GM18909 (cell line): ENCODE measurements around the gene TLL2.
"Not testable (repeated sequence)": the region's sequence is repeated elsewhere in the genome, so short reads cannot be mapped to it uniquely, and the experiment has no call there.

Experiments used
- ATAC-seq: cut with Tn5 transposase; IDR thresholded peaks from one replicate; pipeline ENCODE4 v1.9.1; 2021; ENCODE audit warnings: mild to moderate bottlenecking; ENCODE audit not compliant: unreplicated experiment, poor library complexity

Gene TLL2

GRCh38 chr10:96513698-96514561, at the start of gene TLL2:
TSS of gene TLL2 (minus strand) at chr10:96513926. CDS start at chr10:96513685, 241 bp downstream.
- ATAC-seq, result peak; percentile 83

DNA sequence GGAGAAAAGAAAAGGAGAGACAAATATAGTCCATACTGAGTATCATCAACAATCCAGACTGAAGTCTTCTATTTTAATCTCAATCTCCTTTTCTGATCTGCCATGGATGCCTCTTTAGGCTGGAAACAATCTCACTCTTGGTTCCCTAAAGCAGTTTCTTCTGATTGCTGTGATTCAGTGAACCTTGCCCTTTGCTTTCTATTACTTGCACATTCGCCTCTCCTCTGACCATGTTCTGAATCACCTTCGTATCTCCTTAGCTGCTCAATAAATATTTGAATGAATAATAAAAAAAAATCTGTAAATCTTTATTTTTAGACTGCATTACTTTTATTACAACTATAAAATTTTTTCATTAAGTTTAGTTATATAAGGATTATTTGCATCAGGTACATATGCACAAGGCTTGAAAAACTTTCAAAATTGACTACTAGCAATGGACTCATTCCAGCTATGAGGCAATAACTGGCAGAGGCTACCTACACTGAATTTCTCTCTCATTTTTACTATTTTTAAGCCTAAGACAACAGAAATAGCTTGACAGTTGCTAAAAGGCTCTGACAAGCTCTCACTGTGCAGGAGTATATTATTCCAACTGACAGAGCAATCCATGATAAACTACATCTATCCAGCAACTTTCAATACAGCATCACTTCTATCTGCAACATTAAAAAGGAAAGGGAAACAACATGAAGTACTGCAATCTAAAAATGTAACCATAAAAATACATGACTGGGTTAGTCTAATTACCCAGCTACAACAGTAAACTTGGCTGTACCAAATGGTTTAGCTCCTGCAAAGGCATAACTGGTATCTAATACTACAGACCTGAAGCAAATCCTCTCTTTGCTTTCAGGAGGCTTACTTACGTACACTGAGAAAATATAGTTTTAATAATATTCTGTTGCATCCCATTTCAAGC, 47.5 kb upstream of the TLL2 start:
- ATAC-seq, result no peak

- ATAC-seq, result no peak
Measured at GRCh38 chr10:96560489-96560888, 46.8 kb upstream of the TLL2 start.

DNA sequence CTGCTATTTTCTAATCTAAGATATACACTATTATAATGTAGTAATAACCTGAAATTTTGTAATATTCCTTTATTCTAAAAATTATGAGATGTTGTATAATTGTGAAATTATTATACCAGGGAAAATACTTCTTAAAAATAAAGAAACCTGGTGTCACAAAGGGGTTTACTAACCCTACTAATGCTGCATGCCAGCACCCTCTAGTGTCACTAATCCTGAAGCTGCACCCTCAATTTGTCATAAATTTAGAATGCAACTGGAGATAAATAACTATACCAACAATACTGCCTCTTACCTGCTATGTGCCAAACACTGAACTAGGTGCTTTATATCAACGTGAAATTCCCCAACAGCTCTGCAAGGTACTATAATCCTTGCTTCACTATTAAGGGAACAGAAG, 42.3 kb upstream of the TLL2 start:
- ATAC-seq, result no peak

- no peak for ATAC-seq
Measured at GRCh38 chr10:96555330-96555729, 41.6 kb upstream of the TLL2 start.

DNA sequence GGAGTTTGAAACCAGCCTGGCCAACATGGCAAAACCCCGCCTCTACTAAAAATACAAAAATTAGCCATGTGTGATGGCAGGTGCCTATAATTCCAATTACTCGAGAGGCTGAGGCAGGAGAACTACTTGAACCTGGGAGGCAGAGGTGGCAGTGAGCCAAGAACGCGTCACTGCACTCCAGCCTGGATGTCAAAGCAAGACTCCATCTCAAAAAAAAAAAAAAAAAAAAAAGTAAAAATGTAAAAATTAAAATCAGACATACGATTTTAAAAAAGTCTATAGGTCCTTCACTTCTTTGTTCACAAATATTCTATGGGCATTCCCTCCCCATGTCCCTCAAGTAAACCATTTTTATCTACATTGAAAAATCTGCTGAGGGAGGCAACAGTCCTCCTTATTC, 34.9 kb upstream of the TLL2 start:
- ATAC-seq, result no peak

GRCh38 chr10:96545558-96545957, 31.8 kb upstream of the TLL2 start:
- ATAC-seq, result not testable (repeated sequence)

DNA sequence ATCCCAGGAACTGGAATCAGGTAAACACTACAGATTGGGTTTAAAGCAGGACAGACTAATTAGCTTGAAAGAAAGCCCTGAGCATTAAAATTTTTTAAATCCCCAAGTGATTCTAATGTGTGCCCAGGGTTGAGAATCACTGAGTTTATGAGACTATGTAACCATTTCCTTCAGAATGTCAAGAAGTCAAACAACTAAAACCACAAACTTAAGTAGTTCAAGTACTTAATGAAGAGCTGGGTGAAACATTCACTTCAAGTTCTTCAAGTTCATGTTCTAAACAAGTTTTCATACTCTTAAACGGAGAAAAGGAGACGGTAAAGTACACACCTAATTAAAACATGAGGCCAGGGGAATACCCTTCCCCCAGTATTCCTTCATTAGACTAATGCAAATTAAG, 28.2 kb upstream of the TLL2 start:
- no peak for ATAC-seq

- no peak for ATAC-seq
Measured at GRCh38 chr10:96540240-96540639, 26.5 kb upstream of the TLL2 start.

GRCh38 chr10:96538683-96539082, 25.0 kb upstream of the TLL2 start:
- ATAC-seq, result no peak

DNA sequence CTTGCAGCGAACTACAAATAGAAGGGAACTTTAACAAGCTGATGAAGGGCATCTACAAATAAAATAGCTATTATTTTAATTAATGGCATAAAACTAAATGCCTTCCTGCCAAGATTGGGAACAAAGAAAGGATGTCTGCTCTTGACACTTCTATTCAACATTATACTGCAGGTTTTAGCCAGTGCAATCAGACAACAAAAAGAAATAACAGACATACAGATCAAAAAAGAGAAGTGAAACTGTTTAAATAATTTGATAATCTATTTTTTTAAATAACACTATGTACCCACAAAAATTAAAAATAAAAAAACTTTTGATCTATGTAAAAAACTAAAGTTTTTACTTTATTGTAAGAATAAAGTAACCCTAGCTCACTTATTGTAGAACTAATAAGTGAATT, 22.4 kb upstream of the TLL2 start:
- no peak for ATAC-seq

DNA sequence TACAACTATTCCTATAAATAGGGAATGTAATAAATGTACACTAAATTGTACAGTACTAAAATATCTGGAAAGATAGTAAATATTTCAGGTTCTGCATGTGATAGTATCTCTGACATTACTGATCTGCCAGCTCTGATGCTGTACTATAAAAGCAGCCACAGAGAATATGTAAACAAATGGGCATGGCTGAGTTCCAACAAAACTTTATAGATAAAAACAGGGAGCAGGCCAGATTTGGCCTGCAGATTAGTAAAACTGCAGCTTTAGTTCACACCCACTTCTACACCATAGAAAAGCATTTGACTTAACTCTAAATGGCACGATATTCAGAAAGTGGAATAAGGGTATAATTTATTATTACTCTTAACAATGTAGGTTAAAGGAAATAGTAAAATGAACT, 18.8 kb upstream of the TLL2 start:
- no peak for ATAC-seq

- ATAC-seq, result no peak
Measured at GRCh38 chr10:96529634-96530279, 16.0 kb upstream of the TLL2 start.

DNA sequence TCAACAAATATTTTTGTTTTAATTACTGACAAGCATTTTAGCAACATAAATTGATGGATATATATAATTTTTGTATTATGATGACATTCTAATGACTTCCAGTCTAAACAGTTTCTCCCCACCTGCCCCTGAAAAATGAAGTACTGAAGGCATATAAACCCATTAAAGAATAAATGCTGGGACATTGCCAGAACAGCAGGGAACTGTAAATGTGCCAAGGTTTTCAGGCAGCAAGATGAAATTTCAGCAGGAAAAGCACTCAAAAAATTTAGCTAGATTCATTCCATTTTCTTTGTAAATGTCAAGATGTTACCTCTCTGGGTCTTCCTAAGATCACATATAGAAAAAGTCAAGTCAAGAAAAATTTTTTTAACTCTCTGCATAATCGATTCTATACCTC, 11.0 kb upstream of the TLL2 start:
- no peak for ATAC-seq

DNA sequence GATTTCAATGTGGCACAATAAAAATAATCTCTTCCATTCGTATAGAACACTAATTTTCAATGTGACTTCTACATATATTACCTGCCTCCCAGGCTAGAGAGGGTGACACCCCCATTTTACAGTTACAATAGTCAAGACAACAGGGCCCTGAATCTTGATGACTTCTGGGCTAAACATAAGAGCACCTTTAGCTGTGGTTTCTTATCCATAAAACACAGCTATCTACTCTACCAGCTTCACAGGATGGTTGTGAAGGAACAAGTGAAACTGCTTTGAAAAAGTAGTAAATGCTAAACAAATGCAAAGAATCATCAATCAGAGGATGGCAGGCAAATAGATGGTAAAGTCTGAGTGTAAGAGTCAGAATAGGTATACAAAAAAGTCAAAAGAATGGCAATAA, 3.6 kb upstream of the TLL2 start:
- ATAC-seq, result no peak

GRCh38 chr10:96516337-96516736, 2.6 kb upstream of the TLL2 start:
- no peak for ATAC-seq

DNA sequence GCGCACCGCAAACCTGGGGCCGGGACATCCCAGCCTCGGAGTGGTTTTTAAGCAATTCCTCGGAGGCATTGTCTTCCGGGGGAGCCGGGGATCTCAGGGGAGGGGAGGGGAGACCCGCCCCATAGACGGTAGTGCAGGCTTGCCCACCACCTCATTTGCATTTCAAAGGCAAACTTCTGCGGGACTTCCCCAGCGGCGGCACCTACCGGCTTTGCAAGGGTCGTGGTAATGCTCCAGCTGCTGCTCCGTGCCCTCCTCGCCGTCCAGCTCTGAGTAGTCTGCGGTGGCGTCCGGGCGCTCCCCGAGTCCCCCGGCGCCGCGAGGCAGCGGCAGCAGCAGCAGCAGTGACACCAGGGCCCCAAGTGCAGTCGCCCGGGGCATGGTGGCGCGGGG, 425 bp downstream of the TLL2 start:
- no peak for ATAC-seq

DNA sequence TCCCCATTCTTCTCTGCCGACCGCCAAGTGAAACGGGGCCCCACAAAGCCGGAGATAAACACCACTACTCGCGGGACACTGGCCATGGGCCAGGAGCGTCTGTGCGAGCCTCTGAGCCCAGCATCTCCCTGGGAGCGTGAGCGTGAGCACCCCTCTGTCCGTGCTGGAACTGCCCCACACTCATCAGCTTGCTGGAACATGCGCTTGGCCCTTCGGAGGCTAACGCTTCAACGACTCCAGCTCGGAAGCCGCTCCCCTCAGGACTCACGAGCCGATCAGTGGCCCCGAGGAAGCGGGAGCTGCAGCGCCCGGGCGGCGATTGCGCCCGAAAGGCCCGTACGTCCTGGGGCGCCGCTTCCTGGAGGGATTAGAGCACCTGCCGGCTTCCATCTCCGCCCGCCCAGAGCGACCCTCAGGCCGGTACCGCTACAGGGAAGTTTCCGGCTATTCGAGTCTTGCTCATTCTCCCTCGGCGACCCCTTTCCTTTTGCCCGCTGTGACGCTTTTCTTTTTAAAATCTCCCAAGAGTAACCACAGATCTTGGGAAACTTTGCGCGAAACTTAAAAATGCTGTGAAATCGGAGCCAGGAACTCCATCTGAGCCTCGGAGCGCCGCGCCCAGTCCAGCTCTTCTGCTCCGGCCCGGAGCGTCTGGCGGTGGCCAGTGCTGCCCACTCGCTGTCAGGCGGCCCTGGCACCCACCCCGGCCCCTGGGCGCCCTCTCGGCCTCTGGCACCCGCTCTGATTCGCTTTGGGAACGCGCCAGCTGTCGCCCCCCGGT, 1.0 kb downstream of the TLL2 start:
- ATAC-seq, result peak; percentile 3

DNA sequence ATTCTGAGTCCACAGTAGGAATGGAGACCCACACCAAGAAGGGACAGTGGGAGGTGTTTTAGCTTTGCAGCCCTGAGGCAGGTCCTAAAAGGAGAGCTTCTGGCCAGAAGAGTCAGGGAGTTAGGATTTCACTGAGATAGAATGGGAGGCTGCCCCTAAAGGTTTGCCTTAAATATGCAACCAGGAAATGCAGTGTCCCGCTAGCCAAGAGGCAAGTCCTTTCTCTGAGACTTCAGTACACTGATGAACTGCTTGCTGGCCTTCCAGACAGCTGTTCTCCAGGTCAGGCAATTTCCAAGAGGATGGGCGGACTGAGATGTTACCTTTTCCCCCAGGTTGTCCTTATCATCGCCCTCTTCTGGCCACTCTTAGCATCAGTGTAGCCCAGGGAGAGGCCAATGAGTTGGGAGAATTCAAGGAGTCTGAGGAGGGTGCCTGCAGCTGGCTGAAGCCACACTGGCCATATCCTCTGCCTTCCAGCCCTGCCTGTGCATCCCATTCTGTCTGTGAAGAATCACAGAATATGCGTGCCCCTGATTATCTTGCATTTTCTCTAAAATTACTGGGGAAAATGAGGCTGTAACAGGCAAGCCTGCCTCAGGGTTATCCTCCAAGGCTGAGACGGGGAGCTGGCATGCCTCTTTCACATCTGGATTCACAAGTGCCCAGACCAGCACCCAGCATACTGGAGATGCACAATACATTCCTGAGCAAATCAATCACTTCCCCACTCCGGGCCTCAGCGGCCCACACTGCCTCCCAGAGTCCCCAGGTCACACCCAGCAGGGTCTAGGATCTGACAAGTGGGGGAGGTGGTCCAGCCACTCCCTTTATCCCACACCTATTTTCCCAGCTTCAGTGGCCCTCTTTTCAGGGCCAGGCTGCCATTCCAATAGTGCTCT, 2.4 kb downstream of the TLL2 start:
- ATAC-seq, result no peak
